Caco-2 (cell line): Measurements from ENCODE around the gene SLC38A2. TPM values are rescaled to one million over a fixed set of nuclear protein-coding genes. Genes with fewer than 3 reads are reported as not detected.
A peak's percentile ranks its signal among the peaks of the same experiment; 100 is the strongest.

Experiments used
- BruUV-seq: library from RNA; stranded (reverse); fragments of 400-500 nt; replicated peaks from 2 replicates; lab custom pipeline; 2021; lab: Mats Ljungman, UMichigan
- CTCF ChIA-PET: fragments of 300-600 bp; sonication (Branson Sonifier 250); formaldehyde crosslinking; loops from one replicate; lab custom pipeline; 2022; ENCODE audit warnings: antibody characterized with exemption; lab: Charles Lee
- POLR2A ChIA-PET: fragments of 300-600 bp; sonication (Branson Sonifier 250); formaldehyde crosslinking; loops from one replicate; lab custom pipeline; 2022; ENCODE audit warnings: antibody characterized with exemption; lab: Charles Lee
- DNase-seq, 2 experiments: peaks; one replicate each; pipeline versions ENCODE4 v3.0.0 to v3.0.0-alpha.2; 2020 to 2022
- H3K27me3 ChIP-seq: replicated peaks from 2 replicates; pipeline ENCODE4 v1.6.0; 2011; ENCODE audit warnings: low read length; ENCODE audit not compliant: control insufficient read depth, insufficient read depth
- H3K36me3 ChIP-seq: 2 replicates; pipeline ENCODE4 v1.5.1; 2011; ENCODE audit warnings: low read length; ENCODE audit not compliant: control insufficient read depth, insufficient read depth
- H3K4me1 ChIP-seq: fragments of 250-450 bp; sonication (Bioruptor Pico); 2 replicates; pipeline ENCODE4 v1.5.1; 2020; ENCODE audit warnings: mild to moderate bottlenecking
- H3K4me3 ChIP-seq: 2 replicates; pipeline ENCODE4 v1.5.1; 2011; ENCODE audit warnings: low read depth, mild to moderate bottlenecking, control low read depth, low read length
- H3K9me3 ChIP-seq: fragments of 250-450 bp; sonication (Bioruptor Pico); 2 replicates; pipeline ENCODE4 v1.5.1; 2020; ENCODE audit warnings: mild to moderate bottlenecking, moderate library complexity
- H3K27ac Mint-ChIP-seq: one replicate; pipeline ENCODE4 v1.8.0; 2022; ENCODE audit warnings: mixed read lengths; ENCODE audit not compliant: unreplicated experiment
- H3K27me3 Mint-ChIP-seq: one replicate; pipeline ENCODE4 v1.8.0; 2022; ENCODE audit warnings: mixed read lengths; ENCODE audit not compliant: insufficient read depth, unreplicated experiment
- H3K36me3 Mint-ChIP-seq: one replicate; pipeline ENCODE4 v1.8.0; 2022; ENCODE audit warnings: mild to moderate bottlenecking, mixed read lengths; ENCODE audit not compliant: insufficient read depth, unreplicated experiment
- H3K4me1 Mint-ChIP-seq: one replicate; pipeline ENCODE4 v1.8.0; 2022; ENCODE audit warnings: low read depth, mixed read lengths; ENCODE audit not compliant: unreplicated experiment
- H3K4me3 Mint-ChIP-seq: one replicate; pipeline ENCODE4 v1.8.0; 2022; ENCODE audit warnings: mild to moderate bottlenecking, moderate library complexity, mixed read lengths; ENCODE audit not compliant: unreplicated experiment
- H3K9me3 Mint-ChIP-seq: one replicate; pipeline ENCODE4 v1.8.0; 2022; ENCODE audit warnings: mixed read lengths; ENCODE audit not compliant: unreplicated experiment
- CTCF ChIP-seq, 2 experiments: fragments of 200-600 bp in 1 of 2; IDR thresholded peaks; 1 replicate in 1 of 2; 2 replicates in 1 of 2; pipeline versions ENCODE4 v1.5.1 to v1.8.0; 2011 to 2022; ENCODE audit warnings: antibody characterized with exemption in 1 of 2, control low read depth in 1 of 2, inconsistent platforms in 1 of 2, low read depth in 1 of 2, low read length in 1 of 2, mild to moderate bottlenecking in 1 of 2, moderate library complexity in 1 of 2; ENCODE audit not compliant: insufficient read depth in 1 of 2, severe bottlenecking in 1 of 2, unreplicated experiment in 1 of 2
- intact Hi-C: fragments of 100-400 bp; cut with micrococcal nuclease; formaldehyde crosslinking; loops from one replicate; pipeline ENCODE4 v1.10.0; 2022; ENCODE audit not compliant: unreplicated experiment
- total RNA-seq: library from RNA; stranded (reverse); gene quantifications from 2 replicates; pipeline ENCODE4 v1.2.3, GENCODE V29; 2022

SLC38A2 gene
- total RNA-seq, 1 experiment from 2014 or later, result 331 TPM

- no peak for DNase-seq
- H3K27me3 ChIP-seq, result no peaks in the 10 kb centered on the region
- no TSS peak for BruUV-seq
- H3K4me3 ChIP-seq, result no peak overlapping the region
- peaks cover 15% of the 10 kb centered on the region for H3K4me1 Mint-ChIP-seq
- no peaks in the 10 kb centered on the region for H3K9me3 Mint-ChIP-seq
- ChIA-PET CTCF (no interaction called here), POLR2A (no interaction called here)
- peak overlapping the region; percentile 36 for H3K27ac Mint-ChIP-seq
- H3K9me3 ChIP-seq, result no peaks in the 10 kb centered on the region
- H3K4me1 ChIP-seq, result peaks cover 42% of the 10 kb centered on the region
- peak overlapping the region; percentile 47 for H3K4me3 Mint-ChIP-seq
- no peaks in the 10 kb centered on the region for H3K27me3 Mint-ChIP-seq
- TF ChIP-seq CTCF (IDR thresholded peaks at IDR 0.05; ENCODE audit: insufficient read depth in 1 of 2, low read depth in 1 of 2, low read length in 1 of 2, severe bottlenecking in 1 of 2, unreplicated experiment in 1 of 2), result no peak
- peaks cover 14% of the 10 kb centered on the region for H3K36me3 ChIP-seq
- intact Hi-C loops, result no loop called here
- H3K36me3 Mint-ChIP-seq, result peaks cover 100% of the 10 kb centered on the region
Measured at GRCh38 chr12:46368138-46368537, 4.4 kb downstream of the SLC38A2 start.

GRCh38 chr12:46367351-46368029 lies 5.1 kb downstream of the SLC38A2 start:
- intact Hi-C loops, result no loop called here
- H3K4me1 Mint-ChIP-seq, result peaks cover 15% of the 10 kb centered on the region
- Histone ChIP-seq H3K9me3 (no peaks in the 10 kb centered on the region), H3K36me3 (peaks cover 14% of the 10 kb centered on the region), H3K27me3 (no peaks in the 10 kb centered on the region), H3K4me3 (no peak overlapping the region), H3K4me1 (peaks cover 42% of the 10 kb centered on the region)
- TF ChIP-seq CTCF (IDR thresholded peaks at IDR 0.05; ENCODE audit: insufficient read depth in 1 of 2, low read depth in 1 of 2, low read length in 1 of 2, severe bottlenecking in 1 of 2, unreplicated experiment in 1 of 2), result no peak
- peak overlapping the region; percentile 36 for H3K27ac Mint-ChIP-seq
- H3K4me3 Mint-ChIP-seq, result peak overlapping the region; percentile 47
- ChIA-PET POLR2A (no interaction called here), CTCF (no interaction called here)
- no TSS peak for BruUV-seq
- no peaks in the 10 kb centered on the region for H3K9me3 Mint-ChIP-seq
- no peak for DNase-seq
- peaks cover 100% of the 10 kb centered on the region for H3K36me3 Mint-ChIP-seq
- H3K27me3 Mint-ChIP-seq, result no peaks in the 10 kb centered on the region

GRCh38 chr12:46366771-46367170 lies 5.8 kb downstream of the SLC38A2 start:
- H3K4me3 Mint-ChIP-seq, result peak overlapping the region; percentile 47
- DNase-seq, result no peak
- Histone ChIP-seq H3K4me1 (peaks cover 42% of the 10 kb centered on the region), H3K36me3 (peaks cover 14% of the 10 kb centered on the region), H3K27me3 (no peaks in the 10 kb centered on the region), H3K9me3 (no peaks in the 10 kb centered on the region), H3K4me3 (no peak overlapping the region)
- H3K4me1 Mint-ChIP-seq, result peaks cover 15% of the 10 kb centered on the region
- intact Hi-C loops, result no loop called here
- ChIA-PET CTCF (no interaction called here), POLR2A (no interaction called here)
- no TSS peak for BruUV-seq
- no peaks in the 10 kb centered on the region for H3K27me3 Mint-ChIP-seq
- peaks cover 100% of the 10 kb centered on the region for H3K36me3 Mint-ChIP-seq
- TF ChIP-seq CTCF (IDR thresholded peaks at IDR 0.05; ENCODE audit: insufficient read depth in 1 of 2, low read depth in 1 of 2, low read length in 1 of 2, severe bottlenecking in 1 of 2, unreplicated experiment in 1 of 2), result no peak
- no peak overlapping the region for H3K27ac Mint-ChIP-seq
- H3K9me3 Mint-ChIP-seq, result no peaks in the 10 kb centered on the region
